Activated naive CD4-positive, alpha-beta T cell treated with anti-CD3 and anti-CD28 coated beads, Interleukin-2, amount 10 ng/mL, durations not matched to agents 7 days and 5 days (primary cell): ENCODE measurements around the gene PGAM5.
A peak's percentile ranks its signal among the peaks of the same experiment; 100 is the strongest.

ENCODE experiments used
- CTCF ChIA-PET: fragments of 350-600 bp; sonication (Branson Sonifier 250); formaldehyde crosslinking; loops from one replicate; lab custom pipeline; 2021; ENCODE audit warnings: antibody characterized with exemption; lab: Charles Lee
- DNase-seq: peaks from one replicate; pipeline ENCODE4 v3.0.0-alpha.2; 2020
- H3K27ac Mint-ChIP-seq: one replicate; pipeline ENCODE4 v1.8.0; 2021; ENCODE audit warnings: mild to moderate bottlenecking, moderate library complexity, mixed read lengths
- H3K27me3 Mint-ChIP-seq: one replicate; pipeline ENCODE4 v1.8.0; 2021; ENCODE audit warnings: mild to moderate bottlenecking, mixed read lengths
- H3K36me3 Mint-ChIP-seq: one replicate; pipeline ENCODE4 v1.8.0; 2021; ENCODE audit warnings: mixed read lengths
- H3K4me1 Mint-ChIP-seq: one replicate; pipeline ENCODE4 v1.8.0; 2021; ENCODE audit warnings: mixed read lengths
- H3K4me3 Mint-ChIP-seq: one replicate; pipeline ENCODE4 v1.8.0; 2021; ENCODE audit warnings: mild to moderate bottlenecking, moderate library complexity, mixed read lengths
- H3K9me3 Mint-ChIP-seq: one replicate; pipeline ENCODE4 v1.8.0; 2021; ENCODE audit warnings: mixed read lengths

Gene PGAM5

DNA sequence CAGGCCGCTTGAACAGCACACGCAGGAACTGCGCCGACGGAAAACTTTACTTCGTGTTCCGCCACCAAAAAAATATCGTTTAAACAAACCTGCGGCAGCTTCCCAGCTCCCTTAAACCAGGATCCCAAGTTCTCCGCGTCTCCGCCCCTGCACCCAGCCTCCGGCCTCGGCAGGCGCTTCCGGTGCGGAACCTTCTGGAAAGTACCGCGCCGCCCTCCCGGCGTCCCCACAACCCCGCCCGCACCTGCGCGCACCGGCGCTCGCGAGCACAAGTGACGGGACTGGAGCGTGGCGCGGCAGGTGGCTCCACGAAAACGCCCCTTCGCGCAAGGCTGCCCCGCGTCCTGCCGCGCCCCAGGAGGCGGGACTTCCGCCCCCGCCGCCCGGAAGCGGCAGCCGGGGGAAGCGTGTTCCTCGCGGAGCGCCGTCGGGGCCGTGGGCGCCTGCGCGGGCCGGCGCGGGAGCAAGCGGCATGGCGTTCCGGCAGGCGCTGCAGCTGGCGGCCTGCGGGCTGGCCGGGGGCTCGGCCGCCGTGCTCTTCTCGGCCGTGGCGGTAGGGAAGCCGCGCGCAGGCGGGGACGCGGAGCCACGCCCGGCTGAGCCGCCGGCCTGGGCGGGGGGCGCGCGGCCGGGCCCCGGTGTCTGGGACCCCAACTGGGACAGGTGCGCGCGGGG, at the start of gene PGAM5:
PGAM5 (plus strand) TSS at position 438 of the 675 bp plus-strand sequence; CDS start at position 473, 35 bp downstream.
- CTCF ChIA-PET = no interaction called here
- Mint-ChIP-seq H3K36me3 (peaks cover 24% of the 10 kb centered on the region), H3K27ac (peak within 1 kb of the TSS; percentile 89), H3K4me1 (peaks cover 28% of the 10 kb centered on the region), H3K4me3 (peak within 1 kb of the TSS; percentile 90), H3K27me3 (no peaks in the 10 kb centered on the region), H3K9me3 (no peaks in the 10 kb centered on the region)
- peak; percentile 94 for DNase-seq

DNA sequence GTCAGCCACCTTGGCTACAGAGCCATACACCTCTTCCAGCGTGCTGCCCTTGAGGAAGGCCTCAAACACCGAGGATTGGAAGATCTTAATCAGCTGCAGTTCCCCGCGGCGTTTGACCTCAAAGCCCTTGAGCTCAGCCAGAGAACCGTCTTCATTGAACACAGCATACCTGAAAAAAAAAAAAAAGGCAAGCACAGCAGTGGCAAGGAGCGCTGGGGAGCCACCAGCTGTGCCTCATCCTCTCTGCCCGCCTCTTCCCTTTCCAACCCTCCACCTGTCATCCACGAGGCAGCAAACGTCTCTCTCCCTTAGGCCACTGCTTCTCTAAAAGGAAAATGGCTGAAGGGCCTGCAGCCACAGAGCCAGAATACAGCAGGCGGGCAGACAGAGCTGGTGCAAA, 49.6 kb upstream of the PGAM5 start:
- peak overlapping the region; percentile 58 for H3K27ac Mint-ChIP-seq
- H3K27me3 Mint-ChIP-seq = no peaks in the 10 kb centered on the region
- no peak for DNase-seq
- peaks cover 76% of the 10 kb centered on the region for H3K36me3 Mint-ChIP-seq
- peaks cover 52% of the 10 kb centered on the region for H3K4me1 Mint-ChIP-seq
- CTCF ChIA-PET = interaction anchor here (0.6 kb wide), 1 partner anchor 12 kb away, joined by 3 read pairs; no protein-coding TSS in a partner anchor
- H3K9me3 Mint-ChIP-seq = no peaks in the 10 kb centered on the region
- H3K4me3 Mint-ChIP-seq = no peak overlapping the region

DNA sequence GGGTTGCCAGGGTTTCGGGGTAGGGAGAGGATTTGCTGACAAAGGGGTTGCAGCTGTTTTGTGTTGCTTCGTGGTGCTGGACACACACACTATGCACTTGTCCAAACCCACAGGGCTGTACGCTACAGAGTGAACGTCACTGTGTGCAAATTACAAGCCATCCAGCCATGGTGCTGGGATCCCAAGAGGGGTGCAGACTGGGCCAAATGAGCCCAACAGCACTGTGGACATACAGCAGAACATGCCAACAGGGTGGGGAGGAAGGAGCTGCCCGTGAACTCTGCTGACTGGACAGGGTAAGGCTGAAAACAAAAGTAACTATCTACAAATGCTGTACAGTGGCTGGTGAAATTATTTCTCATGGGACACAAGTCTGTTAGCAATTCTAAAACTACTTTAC, 48.7 kb upstream of the PGAM5 start:
- no peak for DNase-seq
- Mint-ChIP-seq H3K27ac (peak overlapping the region; percentile 17), H3K9me3 (no peaks in the 10 kb centered on the region), H3K27me3 (no peaks in the 10 kb centered on the region), H3K4me3 (no peak overlapping the region), H3K36me3 (peaks cover 80% of the 10 kb centered on the region), H3K4me1 (peaks cover 52% of the 10 kb centered on the region)
- CTCF ChIA-PET = no interaction called here

DNA sequence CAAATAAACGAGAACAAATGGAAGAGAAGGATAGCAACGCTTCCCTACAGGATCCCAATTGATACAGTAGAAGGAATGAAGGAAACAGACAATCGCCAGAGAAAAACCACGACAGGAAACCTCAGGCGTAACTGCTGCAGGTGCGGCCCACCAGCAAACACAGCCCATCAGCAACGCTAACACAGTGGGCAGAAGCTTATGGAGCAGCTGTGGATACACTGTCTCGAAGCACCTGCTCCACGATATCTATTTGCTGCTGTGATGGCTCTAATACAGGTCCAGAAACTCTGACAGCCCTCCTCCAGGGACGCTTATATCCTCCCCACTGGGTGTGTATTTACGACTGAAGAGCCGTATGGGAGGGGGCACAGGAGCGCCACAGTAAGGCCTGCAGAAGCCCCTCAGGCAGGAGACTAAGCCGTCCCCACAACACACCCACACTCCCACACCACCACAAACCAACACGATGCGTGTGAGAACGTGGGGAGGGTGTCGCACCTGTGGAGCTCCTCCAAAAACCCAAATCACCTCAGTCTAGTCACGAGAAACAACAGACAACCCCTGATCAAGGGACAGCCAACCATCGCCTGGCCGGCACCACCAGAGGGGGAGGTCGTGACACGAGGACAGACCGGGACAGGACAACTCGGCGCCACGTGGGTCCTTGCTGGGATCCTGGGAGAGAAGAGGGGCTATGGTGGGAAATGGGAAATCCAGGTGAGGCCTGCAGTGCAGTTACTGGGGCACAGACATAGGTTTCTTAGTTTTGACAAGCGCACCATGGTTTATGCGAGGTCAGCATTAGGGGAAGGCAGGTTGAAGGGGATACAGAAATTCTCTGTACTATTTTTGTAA, 47.5 kb upstream of the PGAM5 start:
- H3K9me3 Mint-ChIP-seq = no peaks in the 10 kb centered on the region
- no peak for DNase-seq
- peaks cover 52% of the 10 kb centered on the region for H3K4me1 Mint-ChIP-seq
- H3K27ac Mint-ChIP-seq = peak overlapping the region; percentile 45
- CTCF ChIA-PET = no interaction called here
- peaks cover 73% of the 10 kb centered on the region for H3K36me3 Mint-ChIP-seq
- H3K27me3 Mint-ChIP-seq = no peaks in the 10 kb centered on the region
- no peak overlapping the region for H3K4me3 Mint-ChIP-seq

- Mint-ChIP-seq H3K4me3 (no peak overlapping the region), H3K9me3 (no peaks in the 10 kb centered on the region), H3K36me3 (peaks cover 78% of the 10 kb centered on the region), H3K4me1 (peaks cover 50% of the 10 kb centered on the region), H3K27me3 (no peaks in the 10 kb centered on the region), H3K27ac (no peak overlapping the region)
- no peak for DNase-seq
- CTCF ChIA-PET = no interaction called here
Observed at GRCh38 chr12:132664206-132665148, 46.2 kb upstream of the PGAM5 start.

DNA sequence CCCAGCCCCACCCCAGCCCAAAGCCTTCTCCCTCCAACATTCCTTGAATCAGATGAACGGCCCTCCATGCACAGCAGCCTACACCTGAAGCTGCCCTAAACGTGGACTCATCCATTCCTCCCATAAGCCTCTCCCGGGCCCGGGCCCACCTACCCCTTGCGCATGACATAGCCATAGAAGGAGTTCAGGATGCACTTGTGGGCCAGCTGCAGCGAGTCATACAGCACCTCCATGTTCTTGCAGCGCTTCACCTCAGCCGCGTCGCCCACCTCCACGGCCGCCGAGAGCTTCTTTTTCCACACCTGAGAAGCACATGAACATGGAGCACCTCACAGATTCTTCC, 45.5 kb upstream of the PGAM5 start:
- CTCF ChIA-PET = no interaction called here
- Mint-ChIP-seq H3K4me1 (peaks cover 43% of the 10 kb centered on the region), H3K27me3 (no peaks in the 10 kb centered on the region), H3K36me3 (peaks cover 77% of the 10 kb centered on the region), H3K9me3 (no peaks in the 10 kb centered on the region), H3K27ac (no peak overlapping the region), H3K4me3 (no peak overlapping the region)
- no peak for DNase-seq

DNA sequence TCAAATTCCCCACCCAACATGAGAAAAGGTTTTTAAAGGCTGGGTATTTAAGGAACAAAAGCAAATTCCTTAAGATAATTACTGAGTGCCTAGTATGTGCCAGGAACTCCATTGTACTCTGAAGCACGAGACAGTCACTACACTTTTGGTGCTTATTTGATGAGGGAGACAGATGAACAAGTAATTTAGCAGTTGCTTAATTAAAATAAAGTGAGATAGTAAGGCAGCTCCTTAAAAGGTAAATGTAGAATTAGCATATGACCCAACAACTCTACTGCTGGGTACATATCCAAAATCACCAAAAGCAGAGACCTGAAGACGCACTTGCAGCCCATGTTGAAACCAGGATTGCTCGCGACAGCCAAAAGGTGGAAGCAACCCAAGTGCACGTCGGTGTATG, 44.8 kb upstream of the PGAM5 start:
- no peaks in the 10 kb centered on the region for H3K27me3 Mint-ChIP-seq
- peaks cover 72% of the 10 kb centered on the region for H3K36me3 Mint-ChIP-seq
- CTCF ChIA-PET = no interaction called here
- H3K27ac Mint-ChIP-seq = no peak overlapping the region
- no peaks in the 10 kb centered on the region for H3K9me3 Mint-ChIP-seq
- no peak overlapping the region for H3K4me3 Mint-ChIP-seq
- H3K4me1 Mint-ChIP-seq = peaks cover 36% of the 10 kb centered on the region
- no peak for DNase-seq

- Mint-ChIP-seq H3K4me3 (no peak overlapping the region), H3K4me1 (peaks cover 20% of the 10 kb centered on the region), H3K27ac (no peak overlapping the region), H3K36me3 (peaks cover 67% of the 10 kb centered on the region), H3K9me3 (no peaks in the 10 kb centered on the region), H3K27me3 (no peaks in the 10 kb centered on the region)
- no peak for DNase-seq
- CTCF ChIA-PET = no interaction called here
Observed at GRCh38 chr12:132668191-132669088, 42.2 kb upstream of the PGAM5 start.

DNA sequence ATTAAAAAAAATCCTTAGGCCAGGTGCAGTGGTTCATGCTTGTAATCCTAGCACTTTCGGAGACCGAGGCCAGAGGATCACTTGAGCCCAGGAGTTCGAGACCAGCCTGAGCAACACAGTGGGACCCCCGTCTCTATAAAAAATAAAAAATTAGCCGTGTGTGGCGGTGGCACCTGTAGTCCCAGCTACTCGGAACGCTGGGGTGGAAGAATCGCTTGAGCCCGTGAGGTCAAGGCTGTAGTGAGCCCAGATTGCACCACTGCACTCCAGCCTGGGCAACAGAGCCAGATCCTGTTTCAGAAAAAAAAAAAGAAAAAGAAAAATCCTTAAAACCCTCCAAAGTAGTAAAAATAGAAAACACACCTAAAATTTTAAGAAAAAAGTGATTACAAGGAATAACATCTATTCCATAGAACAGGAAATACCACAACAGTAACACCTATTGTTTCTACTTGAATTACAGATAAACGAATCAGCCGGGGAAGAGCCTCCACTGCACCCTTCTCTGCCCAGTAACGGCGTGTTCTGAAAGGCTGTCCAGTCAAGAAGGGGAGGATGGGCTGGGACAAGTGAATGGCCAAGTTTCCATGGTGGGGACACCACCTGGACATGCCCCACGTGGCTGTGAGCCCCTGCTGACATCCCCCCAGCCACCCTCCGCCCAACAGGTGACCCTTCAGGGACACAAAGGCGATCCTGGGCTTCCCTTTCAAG, 41.3 kb upstream of the PGAM5 start:
- H3K4me3 Mint-ChIP-seq = no peak overlapping the region
- CTCF ChIA-PET = no interaction called here
- H3K4me1 Mint-ChIP-seq = peaks cover 15% of the 10 kb centered on the region
- no peaks in the 10 kb centered on the region for H3K27me3 Mint-ChIP-seq
- no peaks in the 10 kb centered on the region for H3K9me3 Mint-ChIP-seq
- no peak overlapping the region for H3K27ac Mint-ChIP-seq
- H3K36me3 Mint-ChIP-seq = peaks cover 63% of the 10 kb centered on the region
- no peak for DNase-seq

DNA sequence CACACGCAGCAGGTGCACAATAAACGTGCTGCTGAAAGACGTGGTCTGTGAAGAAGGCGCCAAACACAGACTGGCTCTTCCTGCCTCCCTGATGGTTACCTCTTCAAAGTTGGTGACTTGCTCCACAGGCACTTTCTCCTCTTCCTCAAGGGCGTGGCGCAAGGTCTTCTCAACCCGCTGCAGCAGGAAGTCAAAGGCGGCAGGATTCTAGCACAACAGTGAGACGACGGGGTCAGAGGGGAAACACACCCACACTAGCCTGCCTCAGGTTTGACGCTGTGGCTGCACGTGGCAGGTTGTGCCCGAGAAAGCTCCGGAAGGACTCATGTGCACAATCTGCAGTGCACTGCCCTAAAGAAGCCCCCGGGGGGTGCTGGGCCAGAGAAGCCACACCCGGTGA, 38.5 kb upstream of the PGAM5 start:
- Mint-ChIP-seq H3K4me1 (peaks cover 13% of the 10 kb centered on the region), H3K27me3 (no peaks in the 10 kb centered on the region), H3K36me3 (peaks cover 60% of the 10 kb centered on the region), H3K9me3 (no peaks in the 10 kb centered on the region), H3K4me3 (no peak overlapping the region), H3K27ac (peak overlapping the region; percentile 83)
- CTCF ChIA-PET = no interaction called here
- DNase-seq = peak; percentile 40

DNA sequence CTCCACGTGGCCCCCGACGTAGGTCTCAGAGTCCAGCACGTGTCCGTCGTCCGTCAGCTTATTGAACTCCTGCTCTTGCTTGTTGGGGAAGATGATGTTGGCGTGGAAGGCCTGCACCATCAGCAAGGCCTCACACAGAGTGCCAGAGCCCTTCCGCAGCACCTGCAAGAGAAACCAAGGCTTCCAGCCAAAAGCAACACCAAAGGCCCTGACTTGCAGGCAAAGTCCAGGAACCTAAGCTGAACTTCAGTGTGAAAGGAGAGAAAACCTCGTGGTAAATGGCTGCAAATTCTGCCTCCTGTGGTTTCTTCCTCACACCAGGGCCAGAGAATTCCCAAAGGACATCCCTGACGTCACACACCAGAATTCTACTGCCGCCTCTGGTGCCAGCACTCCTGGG, 38.0 kb upstream of the PGAM5 start:
- no peaks in the 10 kb centered on the region for H3K9me3 Mint-ChIP-seq
- CTCF ChIA-PET = no interaction called here
- peaks cover 63% of the 10 kb centered on the region for H3K36me3 Mint-ChIP-seq
- H3K27me3 Mint-ChIP-seq = no peaks in the 10 kb centered on the region
- no peak overlapping the region for H3K27ac Mint-ChIP-seq
- H3K4me3 Mint-ChIP-seq = no peak overlapping the region
- DNase-seq = no peak
- peaks cover 13% of the 10 kb centered on the region for H3K4me1 Mint-ChIP-seq

- peaks cover 13% of the 10 kb centered on the region for H3K4me1 Mint-ChIP-seq
- no peak overlapping the region for H3K27ac Mint-ChIP-seq
- no peaks in the 10 kb centered on the region for H3K27me3 Mint-ChIP-seq
- no peak overlapping the region for H3K4me3 Mint-ChIP-seq
- peaks cover 59% of the 10 kb centered on the region for H3K36me3 Mint-ChIP-seq
- no peak for DNase-seq
- no peaks in the 10 kb centered on the region for H3K9me3 Mint-ChIP-seq
- CTCF ChIA-PET = no interaction called here
Observed at GRCh38 chr12:132673288-132674179, 37.1 kb upstream of the PGAM5 start.
